Loucy (cell line): ENCODE data around the gene PRM3.

ENCODE experiments used
- EZH2phosphoT487 ChIP-seq: fragments of 200-600 bp; IDR thresholded peaks from 2 replicates; pipeline ENCODE4 v1.6.1; 2018; ENCODE audit warnings: antibody characterized with exemption, mild to moderate bottlenecking, moderate library complexity, borderline replicate concordance
- TF ChIP-seq, protein P1 (sequence below): fragments of 200-600 bp; sonication (generic); conservative IDR thresholded peaks from 2 replicates; pipeline ENCODE4 v1.5.1; 2014; ENCODE audit warnings: mild to moderate bottlenecking, antibody characterized with exemption, low read length

- TF ChIP-seq, protein P1, sequence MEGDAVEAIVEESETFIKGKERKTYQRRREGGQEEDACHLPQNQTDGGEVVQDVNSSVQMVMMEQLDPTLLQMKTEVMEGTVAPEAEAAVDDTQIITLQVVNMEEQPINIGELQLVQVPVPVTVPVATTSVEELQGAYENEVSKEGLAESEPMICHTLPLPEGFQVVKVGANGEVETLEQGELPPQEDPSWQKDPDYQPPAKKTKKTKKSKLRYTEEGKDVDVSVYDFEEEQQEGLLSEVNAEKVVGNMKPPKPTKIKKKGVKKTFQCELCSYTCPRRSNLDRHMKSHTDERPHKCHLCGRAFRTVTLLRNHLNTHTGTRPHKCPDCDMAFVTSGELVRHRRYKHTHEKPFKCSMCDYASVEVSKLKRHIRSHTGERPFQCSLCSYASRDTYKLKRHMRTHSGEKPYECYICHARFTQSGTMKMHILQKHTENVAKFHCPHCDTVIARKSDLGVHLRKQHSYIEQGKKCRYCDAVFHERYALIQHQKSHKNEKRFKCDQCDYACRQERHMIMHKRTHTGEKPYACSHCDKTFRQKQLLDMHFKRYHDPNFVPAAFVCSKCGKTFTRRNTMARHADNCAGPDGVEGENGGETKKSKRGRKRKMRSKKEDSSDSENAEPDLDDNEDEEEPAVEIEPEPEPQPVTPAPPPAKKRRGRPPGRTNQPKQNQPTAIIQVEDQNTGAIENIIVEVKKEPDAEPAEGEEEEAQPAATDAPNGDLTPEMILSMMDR, result no peak
- no peak for TF ChIP-seq EZH2phosphoT487
These were observed 49.4 kb upstream of the PRM3 start for GRCh38 chr16:11322823-11323222.
